CD4-positive, alpha-beta T cell treated with Interleukin-1 beta for 1 hour (primary cell): ENCODE data around the gene IFNL1.
"Not testable (repeated sequence)": the region's sequence is repeated elsewhere in the genome, so short reads cannot be mapped to it uniquely, and the experiment has no call there.

Experiments
- DNase-seq, 2 donors: peaks; one replicate each; pipeline ENCODE4 v3.0.0-alpha.2; 2020 to 2022

The IFNL1 gene

DNA sequence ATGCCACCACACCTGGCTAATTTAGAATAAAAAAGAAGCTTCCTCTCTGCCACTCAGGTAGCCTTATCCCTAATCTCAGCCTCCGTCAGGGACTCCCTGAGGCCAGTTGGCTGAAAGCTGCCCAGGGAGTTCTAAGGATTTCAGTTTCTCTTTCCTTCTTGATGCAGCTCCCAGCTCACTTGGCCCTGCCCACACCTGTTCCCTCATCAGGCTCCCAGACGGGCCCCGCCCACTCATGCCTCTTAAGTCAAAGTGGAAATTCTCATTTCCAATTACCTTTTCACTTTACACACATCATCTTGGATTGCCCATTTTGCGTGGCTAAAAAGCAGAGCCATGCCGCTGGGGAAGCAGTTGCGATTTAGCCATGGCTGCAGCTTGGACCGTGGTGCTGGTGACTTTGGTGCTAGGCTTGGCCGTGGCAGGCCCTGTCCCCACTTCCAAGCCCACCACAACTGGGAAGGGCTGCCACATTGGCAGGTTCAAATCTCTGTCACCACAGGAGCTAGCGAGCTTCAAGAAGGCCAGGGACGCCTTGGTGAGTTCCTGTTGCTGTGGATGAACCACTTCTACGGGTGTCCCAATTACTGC, at the start of gene IFNL1:
Gene IFNL1, plus strand, starts transcription at position 353 of the 591 bp plus-strand sequence. Its CDS starts 15 bp downstream, at position 368.
- DNase-seq, result no peak

DNA sequence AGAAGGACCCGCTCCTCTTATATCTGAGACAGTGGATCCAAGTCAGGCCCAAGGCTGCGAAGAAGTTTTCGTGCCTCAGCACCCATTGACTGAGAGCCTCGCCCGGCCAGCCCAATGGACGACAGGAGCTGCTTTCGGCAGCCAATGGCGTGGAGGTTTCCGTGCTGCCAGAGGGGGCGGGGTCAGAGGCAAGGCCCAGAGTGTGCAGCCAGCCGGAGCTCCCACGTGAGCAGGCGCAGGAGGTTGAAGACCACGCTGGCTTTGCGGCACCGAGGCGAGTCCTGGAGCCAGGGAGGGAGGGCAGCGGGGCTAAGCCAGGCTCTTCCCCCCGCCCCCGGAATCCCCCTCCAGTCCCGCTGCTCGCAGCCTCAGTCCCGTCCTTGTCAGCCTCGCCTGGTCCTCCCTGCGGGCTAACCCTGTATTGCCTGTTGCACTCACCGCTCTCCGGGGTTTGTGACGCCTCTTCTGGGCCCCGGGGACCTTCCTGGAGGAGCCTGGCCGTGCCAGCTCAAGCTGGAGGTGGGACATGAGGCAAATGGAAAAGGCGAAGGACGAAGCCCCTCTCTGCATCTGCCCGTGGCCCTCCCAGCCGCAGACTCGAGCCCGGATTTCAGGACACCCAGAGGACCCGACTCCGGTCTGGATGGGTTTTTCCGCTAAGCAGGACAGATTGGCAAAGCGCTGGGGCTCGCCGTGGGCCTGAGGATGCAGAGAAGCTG, 49.1 kb upstream of the IFNL1 start:
- DNase-seq, result peak; percentile 31 to 54

DNA sequence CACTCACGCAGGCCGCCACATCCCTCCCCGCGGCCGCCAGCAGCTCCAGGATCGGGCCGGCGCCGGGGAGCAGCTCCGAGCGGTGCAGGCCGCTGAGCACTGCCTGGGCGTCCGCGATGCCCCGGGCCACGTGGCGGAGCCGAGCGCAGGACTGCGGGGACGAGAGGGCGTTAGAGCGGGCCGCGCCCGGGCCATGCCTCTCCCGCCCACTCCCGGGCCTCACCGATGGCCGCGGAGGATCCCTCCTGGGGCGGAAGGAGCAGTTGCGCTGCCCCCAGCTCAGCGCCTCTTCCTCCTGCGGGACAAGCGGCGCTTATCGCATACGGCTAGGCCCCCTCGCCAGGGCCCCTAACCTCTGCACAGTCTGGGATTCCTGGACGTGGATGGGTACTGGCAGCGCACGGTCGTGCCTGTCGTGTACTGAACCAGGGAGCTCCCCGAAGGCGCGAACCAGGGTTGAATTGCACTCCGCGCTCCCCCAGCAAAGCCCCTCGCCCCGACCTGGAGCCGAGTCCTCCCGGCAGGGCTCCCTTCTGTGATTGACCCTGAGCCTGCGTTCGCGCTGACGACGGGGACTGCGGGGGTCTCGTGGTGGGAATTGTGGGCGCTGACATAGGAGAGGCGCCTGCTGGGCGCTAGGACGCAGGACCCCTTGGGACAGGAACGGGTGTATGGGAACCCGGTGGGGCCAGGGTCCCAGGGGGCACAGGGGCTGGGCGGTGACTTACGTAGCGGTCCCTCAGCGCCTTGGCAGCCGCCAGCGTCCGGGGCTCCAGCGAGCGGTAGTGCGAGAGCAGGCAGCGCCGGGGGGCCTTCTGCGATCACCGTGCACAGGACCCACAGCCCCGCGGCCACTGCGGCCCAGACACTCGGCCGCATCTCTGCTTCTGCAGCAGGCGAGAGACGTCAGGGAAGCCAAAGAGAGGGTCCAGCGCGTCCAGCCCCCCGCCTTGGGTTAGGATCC, 48.2 kb upstream of the IFNL1 start:
- DNase-seq, result no peak

DNA sequence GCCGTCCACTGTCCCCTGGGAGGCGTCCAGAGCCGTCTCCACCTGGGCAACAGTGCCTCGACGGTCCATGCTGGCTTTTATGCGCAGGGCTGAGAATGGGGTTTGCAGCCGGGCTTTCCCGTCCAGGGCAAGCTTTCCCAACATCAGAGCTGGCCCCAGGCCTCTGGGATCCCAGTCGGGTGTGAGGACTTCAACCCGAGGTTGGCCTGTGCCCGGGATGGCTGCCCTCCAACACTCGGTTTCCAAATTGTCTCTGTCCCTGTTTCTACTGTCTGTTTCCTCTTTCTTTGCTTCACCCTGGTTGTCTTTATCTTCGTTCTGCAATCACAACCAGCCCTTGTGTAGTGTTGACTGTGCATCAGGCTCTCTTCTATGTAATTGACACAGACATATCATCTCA, 47.4 kb upstream of the IFNL1 start, which contains the start of gene IFNL4:
Gene IFNL4, minus strand, starts transcription at position 51 of the 400 bp plus-strand sequence.
- DNase-seq, result no peak

DNA sequence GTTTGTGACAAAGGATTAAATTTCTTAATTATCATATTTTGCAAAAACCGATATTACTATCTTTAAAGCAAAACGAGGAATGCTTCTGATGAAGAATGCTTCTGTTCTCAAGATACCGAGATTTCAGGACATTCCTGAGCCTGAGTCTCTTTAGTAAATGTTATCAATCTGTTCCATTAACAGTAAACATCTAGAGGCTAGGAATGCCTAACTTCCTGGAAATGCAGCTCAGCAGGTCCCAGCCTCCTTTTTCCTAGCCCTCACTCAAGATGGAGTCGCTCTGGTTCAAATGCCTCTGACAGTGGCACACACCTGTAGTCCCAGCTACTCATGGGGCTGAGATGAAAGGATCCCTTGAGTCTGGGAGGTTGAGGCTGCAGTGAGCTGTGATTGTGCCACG, 45.1 kb upstream of the IFNL1 start:
- DNase-seq, result no peak

DNA sequence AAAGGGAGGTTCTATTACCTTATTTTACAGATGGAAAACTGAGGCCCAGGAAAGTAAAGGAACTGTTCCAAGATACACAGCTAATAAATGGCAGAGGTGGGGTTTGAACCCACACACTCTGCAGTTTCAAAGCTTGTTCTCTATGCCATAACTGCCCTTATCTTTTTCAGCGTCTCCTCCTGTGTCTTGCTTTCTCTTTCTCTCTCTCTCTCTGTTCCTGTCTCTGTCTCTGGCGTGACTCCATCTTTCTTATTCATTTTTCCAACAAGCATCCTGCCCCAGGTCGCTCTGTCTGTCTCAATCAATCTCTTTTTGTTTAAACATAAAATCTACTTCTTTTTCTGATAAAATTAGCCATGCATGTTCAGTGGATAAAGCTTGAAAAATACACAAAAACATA, 44.4 kb upstream of the IFNL1 start:
- no peak for DNase-seq

DNA sequence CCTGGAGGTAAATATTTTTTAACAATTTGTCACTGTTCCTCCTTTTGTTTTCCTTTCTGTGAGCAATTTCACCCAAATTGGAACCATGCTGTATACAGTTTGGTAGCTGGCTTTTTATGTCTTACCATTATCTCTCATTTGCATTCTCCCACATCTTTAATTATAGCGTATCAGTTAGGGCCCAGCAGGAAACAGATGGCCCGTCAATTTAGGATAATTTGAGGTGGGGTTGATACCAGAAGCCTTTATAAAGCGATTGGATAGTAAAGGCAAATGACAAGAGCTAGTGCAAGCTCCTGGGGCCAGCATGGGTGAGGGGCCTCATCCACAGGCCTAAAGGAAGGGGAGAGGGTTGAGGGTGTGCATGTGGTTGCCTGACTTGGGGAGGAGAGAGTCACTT, 43.7 kb upstream of the IFNL1 start:
- no peak for DNase-seq

DNA sequence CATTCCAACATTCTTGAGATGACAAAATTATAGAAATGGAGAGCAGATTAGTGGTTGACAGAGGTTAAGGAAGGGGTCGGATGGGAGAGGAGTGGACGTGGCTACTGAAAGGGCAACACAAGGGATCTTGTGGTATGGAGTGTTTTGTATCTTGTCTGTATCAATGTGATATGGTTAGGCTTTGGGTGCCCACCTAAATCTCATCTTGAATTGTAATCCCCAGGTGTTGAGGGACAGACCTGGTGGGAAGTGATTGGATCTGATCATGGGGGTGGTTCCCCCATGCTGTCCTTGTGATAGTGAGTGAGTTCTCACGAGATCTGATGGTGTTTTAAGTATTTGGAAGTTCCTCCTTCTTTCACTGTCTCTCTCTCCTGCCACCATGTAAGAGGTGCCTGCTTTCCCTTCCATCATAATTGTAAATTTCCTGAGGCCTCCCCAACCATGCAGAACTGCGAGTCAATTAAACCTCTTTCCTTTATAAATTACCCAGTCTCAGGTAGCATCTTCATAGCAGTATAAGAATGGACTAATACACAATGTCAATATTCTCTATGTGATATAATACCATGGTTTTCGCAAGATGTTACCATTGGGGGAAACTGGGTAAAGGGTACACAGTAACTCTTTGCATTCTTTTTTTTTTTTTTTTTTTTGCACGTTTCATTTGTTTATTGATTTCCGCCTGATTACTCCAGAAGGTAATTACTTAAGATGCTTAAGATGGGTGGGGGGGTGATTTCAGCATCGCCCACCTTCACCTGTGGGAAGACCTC, 42.6 kb upstream of the IFNL1 start:
- DNase-seq, result no peak

DNA sequence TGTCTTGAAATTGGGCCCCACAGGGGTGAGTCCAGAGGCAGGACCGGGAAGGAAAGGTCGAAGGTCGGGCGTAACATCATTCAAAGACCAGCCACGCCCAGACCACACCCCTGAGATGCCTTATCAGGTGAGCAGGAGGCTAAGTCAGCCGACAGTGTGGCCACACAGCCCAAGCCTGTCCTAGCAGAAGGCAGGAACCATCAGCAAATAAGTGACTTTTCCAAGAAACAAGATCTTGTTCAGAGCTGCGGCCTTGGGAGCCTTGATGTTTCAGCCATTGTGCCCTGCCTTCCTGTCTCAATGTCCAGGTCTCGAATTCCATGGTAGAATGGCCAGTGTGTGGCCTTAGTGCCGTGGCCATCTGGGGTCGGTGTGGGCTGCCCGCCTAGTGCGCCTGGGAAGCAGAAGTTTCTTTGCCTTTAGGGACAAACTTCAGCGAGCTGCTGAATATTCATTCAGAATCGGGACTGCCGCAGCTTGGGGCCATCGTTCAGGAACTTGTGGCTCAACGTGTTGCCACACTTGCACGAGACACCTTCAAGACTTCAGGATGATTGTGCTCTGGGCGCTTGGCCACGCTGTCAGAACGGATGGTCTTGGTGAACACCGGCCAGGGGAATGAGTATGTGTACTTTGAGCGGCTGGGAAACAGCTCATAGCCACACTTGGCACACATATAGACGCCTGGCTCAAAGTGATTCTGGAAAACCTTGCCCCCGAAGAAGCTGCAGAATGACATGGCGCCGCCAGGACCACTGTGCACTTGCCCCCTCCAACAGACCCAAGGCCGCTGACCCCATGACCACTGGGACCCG, 41.5 kb upstream of the IFNL1 start:
- DNase-seq, result no peak

DNA sequence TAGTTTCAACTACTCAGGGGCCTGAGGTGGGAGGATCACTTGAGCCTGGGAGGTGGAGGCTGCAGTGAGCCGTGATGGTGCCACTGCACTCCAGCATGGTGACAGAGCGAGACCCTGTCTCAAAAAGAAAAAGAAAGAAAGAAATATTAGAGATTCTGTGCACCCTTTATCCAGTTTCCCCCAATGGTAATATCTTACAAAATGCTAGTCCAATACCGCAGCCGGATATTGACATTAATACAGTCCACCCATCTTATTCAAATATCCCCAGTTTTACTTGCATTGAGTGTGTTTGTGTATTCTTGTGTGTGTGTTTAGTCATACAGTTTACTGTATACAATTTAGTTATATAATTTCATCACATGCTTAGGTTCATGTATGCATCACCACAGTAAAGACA, 39.0 kb upstream of the IFNL1 start:
- no peak for DNase-seq

DNA sequence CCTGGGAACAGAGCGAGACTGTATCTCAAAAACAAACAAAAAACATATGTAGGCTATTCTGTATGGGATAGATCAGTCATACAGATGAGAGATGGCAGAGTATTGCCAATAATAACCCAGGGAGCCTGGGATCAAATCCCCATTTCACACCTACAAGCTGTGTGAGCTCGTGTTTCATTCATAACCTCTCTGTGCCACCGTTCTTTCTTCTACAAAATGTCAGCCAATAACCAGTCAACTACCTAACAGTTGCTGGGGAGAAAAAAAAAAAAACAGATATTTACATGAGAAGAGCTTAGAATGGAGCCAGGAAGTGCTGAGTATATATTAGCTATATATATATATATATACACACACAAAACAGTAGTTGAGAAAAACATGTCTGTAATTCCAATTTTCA, 34.5 kb upstream of the IFNL1 start:
- DNase-seq, result no peak

DNA sequence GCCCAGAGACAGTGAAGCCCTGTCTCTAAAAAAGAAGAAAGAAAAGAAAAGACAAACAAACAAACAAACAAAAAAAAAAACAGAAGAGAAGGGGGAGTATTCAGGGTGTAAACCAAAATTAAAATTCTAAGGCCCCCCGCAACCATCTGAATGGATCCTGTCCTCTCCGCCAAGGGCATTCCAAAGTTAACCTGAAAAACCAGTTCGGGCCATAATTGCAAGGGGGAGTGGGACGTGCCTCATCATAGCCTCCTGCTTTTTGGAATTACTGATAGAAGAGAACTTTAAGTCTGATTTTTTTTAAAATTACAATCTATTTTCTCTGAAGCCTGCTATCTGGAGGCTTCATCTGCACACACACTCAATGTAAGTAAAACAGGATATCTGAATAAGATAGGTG, 33.7 kb upstream of the IFNL1 start:
- no peak for DNase-seq

DNA sequence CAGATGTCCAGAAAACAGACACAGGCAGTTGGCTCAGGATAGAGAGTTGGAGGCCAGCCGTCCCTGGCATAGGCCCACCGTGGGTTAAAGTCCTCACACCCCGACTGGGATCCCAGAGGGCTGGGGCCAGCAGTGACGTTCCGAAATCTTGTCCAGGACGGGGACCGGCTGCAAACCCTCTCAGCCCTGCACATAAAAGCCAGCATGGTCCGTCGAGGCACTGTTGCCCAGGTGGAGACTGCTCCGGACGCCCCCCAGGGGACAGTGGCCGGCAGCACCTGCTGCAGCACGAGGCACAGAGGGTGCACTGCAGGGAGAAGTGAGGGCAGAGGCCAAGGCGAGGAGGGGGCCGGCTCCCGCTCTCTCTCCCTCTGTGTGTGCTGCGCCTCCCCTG, 32.3 kb upstream of the IFNL1 start:
- no peak for DNase-seq

DNA sequence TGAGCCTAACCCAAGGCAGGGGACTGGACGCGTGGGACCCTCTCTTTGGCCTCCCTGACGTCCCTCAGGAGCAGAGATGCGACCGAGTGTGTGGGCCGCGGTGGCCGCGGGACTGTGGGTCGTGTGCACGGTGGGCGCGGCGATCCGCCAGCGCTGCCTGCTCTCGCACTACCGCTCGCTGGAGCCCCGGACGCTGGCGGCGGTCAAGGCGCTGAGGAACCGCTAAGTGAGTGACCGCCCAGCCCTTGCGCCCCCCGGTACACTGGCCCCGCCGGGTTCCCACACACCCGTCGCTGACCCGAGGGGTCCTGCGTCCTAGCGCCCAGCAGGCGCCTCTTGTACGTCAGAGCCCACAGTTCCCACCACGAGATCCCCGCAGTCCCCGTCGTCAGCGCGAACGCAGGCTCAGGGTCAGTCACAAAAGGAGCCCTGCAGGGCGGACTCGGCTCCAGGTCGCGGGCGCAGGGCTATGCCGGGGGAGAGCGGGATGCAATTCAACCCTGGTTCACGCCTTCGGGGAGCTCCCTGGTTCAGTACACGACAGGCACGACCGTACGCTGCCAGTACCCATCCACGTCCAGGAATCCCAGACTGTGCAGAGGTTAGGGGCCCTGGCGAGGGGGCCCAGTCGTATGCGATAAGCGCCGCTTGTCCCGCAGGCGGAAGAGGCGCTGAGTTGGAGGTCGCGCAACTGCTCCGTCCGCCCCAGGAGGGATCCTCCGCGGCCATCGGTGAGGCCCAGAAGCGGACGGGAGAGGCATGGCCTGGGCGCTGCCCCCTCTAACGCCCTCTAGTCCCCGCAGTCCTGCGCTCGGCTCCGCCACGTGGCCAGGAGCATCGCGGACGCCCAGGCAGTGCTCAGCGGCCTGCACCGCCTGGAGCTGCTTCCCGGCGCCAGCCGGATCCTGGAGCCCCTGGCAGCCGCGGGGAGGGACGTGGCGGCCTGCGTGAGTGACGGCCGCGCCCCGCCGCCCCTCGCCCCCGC, 31.6 kb upstream of the IFNL1 start:
- no peak for DNase-seq

DNA sequence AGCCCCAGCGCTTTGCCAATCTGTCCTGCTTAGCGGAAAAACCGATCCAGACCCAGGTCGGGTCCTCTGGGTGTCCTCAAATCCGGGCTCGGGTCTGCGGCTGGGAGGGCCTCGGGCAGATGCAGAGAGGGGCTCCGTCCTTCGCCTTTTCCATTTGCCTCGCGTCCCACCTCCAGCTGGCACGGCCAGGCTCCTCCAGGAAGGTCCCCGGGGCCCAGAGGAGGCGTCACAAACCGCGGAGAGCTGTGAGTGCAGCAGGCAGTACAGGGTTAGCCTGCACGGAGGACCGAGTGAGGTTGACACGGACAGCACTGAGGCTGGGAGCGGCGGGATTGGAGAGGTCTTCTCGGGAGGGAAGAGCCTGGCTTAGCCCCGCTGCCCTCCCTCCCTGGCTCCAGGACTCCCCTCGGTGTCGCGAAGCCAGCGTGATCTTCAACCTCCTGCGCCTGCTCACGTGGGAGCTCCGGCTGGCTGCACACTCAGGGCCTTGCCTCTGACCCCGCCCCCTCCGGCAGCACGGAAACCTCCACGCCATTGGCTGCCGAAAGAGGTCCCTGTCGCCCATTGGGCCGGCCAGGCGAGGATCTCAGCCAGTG, 30.8 kb upstream of the IFNL1 start:
- DNase-seq, result no peak

DNA sequence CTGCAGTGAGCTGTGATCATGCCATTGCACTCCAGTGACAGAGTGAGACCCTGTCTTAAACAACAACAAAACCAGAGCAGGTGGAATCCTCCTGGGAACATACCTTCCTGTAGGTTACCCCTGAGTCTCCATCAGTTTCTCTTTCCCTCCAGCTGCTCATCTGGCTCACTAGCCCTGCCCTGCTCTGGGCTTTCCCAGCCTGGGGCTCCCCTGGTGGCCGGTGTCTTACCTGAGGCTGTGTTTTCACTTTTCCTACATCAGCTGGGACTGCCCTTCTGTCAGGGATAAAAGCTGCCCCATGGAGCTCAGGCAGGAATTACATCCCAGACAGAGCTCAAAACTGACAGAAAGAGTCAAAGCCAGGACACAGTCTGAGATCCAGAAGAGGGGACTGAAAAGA, 28.1 kb upstream of the IFNL1 start, which contains the start of gene IFNL2:
Gene IFNL2, plus strand, starts transcription at position 312 of the 400 bp plus-strand sequence. CDS start 173 bp downstream, outside the sequence.
- not testable (repeated sequence) for DNase-seq

DNA sequence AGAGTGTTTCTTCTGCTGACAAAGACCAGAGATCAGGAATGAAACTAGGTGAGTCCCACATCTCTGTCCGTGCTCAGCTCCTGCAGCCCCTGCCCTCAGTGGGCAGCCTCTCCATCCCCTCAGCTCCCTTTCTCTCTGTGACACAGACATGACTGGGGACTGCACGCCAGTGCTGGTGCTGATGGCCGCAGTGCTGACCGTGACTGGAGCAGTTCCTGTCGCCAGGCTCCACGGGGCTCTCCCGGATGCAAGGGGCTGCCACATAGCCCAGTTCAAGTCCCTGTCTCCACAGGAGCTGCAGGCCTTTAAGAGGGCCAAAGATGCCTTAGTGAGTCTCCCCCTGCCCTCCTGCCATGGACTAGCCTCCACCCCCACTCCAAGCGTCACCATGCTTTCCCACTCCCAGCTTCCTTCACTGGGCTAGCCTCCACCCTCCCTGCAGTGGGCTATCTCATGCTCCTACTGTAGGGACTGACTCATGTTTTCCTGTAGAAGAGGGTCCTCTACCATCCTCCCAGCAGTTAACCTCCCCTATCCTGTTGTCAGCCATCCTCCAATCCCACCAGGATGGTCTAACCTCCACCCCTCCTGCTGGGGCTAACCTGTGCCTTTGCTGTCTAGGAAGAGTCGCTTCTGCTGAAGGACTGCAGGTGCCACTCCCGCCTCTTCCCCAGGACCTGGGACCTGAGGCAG, 27.5 kb upstream of the IFNL1 start:
- DNase-seq, result not testable (repeated sequence)

DNA sequence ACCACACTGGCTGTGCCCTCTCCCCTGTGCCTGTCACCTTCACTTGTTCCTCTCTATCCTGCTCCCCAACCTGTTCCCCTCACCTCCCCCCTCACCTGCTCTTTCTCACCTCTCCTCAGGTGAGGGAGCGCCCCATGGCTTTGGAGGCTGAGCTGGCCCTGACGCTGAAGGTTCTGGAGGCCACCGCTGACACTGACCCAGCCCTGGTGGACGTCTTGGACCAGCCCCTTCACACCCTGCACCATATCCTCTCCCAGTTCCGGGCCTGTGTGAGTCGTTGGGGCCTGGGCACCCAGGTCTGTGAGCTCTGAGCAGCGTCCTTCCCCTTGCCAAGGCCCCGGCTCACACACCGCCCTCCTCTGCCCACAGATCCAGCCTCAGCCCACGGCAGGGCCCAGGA, 26.8 kb upstream of the IFNL1 start:
- DNase-seq, result not testable (repeated sequence)
